NCI-H2081 treated with DMSO at 0.1 percent for 48 hours (cell line): ENCODE results near the gene PROS1.
"Not testable (repeated sequence)": the region's sequence is repeated elsewhere in the genome, so short reads cannot be mapped to it uniquely, and the experiment has no call there.

Experiments used
- DNase-seq: peaks from one replicate; lab custom pipeline; 2025; lab: John Stamatoyannopoulos, UW

The PROS1 gene

DNA sequence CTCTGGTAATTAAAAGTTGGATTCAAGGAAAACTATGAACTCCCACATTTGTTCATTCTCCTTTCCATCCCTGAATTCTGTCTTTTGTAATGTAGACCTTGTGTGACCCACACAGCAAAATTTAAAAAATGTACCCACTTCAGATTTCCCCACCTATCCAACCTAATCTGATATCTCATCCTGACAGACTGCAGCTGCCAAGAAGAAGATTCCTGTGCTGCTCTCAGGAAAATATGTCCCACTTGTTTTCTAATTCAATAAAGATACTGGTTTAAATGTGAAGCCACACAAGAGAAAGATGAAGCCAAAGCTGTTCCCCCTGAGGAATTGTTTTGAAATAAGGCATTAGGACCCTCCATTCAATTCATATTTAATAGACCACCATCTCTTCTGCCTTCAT is 100.3 kb downstream of the PROS1 start:
- not testable (repeated sequence) for DNase-seq

DNA sequence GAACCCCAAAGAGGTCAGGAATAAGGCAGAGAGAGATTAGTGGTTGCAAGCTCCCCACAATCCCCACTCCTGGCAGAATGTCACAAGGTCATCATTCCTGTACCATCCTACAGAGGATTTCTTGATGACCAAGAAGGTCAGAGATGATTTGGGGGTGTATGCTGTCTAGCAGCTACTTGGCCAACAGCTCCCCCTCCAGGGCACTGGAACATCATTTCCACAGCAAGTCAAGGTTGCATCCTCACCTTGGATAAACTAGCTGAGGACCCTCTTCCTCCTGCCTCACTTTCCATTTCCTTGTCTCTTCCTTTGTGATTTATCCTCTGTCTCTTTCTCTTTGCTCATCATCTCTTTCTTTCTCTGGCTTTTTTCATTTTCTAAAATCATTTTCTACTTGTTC is 106.3 kb downstream of the PROS1 start:
- no peak for DNase-seq

DNA sequence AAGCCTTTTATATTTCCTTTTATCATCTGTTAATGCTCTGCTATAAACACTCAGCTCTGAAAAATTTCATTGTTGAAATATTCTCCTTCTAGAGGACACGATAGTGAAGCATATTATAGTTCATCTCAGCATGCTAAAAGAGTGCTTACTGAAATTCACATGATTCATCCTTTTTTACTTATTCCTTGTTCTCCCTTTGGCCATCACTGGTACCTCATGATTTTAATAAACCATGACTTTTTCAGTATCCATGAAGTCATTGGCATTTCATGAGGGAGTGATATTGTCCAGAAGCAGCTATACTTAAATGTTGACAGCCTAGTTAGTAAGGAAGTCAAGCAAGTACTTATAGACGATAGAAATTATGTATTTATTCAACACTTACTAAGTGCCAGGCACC is 112.7 kb downstream of the PROS1 start:
- DNase-seq, result no peak

DNA sequence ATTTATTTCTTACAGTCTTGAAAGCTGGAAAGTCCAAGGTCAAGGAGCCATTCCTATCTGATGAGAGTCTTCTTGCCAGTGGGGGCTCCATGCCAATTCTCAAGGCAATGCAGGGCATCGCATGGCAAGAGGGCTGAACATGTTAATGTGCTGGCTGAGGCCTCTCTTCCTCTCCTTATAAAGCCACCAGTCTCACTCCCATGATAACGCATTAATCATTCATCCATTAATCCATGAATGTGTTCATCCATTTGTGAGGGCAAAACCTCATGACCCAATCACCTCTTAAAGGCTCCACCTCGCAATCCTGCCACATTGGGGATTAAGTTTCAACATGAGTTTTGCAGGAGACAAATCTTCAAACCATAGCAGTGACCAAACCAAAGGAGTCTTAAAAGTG is 118.3 kb downstream of the PROS1 start:
- no peak for DNase-seq

DNA sequence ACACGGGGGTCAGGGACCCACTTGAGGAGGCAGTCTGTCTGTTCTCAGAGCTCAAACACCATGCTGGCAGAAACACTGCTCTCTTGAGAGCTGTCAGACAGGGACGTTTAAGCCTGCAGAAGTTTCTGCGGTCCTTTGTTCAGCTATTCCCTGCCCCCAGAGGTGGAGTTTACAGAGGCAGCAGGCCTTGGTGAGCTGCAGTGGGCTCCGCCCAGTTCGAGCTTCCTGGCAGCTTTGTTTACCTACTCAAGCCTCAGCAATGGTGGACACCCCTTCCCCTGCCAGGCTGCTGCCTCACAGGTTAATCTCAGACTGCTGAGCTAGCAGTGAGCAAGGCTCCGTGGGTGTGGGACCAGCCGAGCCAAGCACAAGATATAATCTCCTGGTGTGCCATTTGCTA is 121.5 kb downstream of the PROS1 start:
- not testable (repeated sequence) for DNase-seq

DNA sequence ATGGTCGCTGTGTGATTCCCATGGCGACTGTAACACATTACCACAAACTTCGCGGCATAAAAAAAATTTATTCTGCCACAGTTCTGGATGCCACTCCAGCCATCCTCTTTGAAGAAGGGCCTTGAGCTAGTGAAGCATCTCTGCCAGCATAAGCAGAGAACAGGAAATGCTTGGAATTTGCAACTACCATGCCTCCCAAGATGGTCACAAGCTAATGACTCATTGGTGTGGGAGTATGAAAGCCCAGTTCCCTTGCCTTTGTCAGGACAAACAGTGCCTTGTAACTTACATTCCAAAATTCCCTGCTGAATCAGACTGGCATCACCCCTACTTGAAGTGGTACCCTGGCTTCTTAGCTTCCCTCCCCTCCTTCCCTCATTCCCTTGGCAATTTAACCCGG is 129.7 kb downstream of the PROS1 start:
- DNase-seq, result no peak

DNA sequence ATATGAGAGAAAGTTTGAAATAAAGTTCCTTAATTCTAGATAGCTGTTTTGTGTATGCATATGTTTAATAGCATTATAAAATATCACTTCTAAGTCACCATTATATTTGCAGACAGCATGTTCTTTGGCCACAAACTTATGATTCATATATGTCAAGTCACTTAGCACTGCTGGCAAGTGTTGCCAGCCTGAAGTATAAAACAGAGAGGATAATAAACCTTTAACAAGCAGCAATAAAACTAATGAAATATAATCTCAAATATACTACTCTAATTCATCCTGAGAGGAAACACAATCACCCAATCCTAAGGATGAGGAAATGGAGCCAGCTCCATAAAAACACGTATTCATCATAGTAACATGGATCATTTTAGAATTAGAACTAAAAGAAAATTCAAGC is 134.5 kb downstream of the PROS1 start:
- not testable (repeated sequence) for DNase-seq
